ENCODE data around the gene RPL7A. TPM values are rescaled to one million over a fixed set of nuclear protein-coding genes. Genes with fewer than 3 reads are reported as not detected.
"Not testable (repeated sequence)": the region's sequence is repeated elsewhere in the genome, so short reads cannot be mapped to it uniquely, and the experiment has no call there.

Gene RPL7A
- total RNA-seq, 1 donor from 2014 or later = 2,220 TPM

- no peak for DNase-seq (ENCODE audit: low spot score in 2 of 2, unreplicated experiment in 2 of 2)
- peaks cover 2% of the 10 kb centered on the region for H3K27me3 Mint-ChIP-seq (ENCODE audit: low read depth)
- peaks cover 18% of the 10 kb centered on the region for H3K9me3 Mint-ChIP-seq
- no peak overlapping the region for H3K4me3 Mint-ChIP-seq
- no peak overlapping the region for H3K27ac Mint-ChIP-seq
- no peaks in the 10 kb centered on the region for H3K4me1 Mint-ChIP-seq
- H3K36me3 Mint-ChIP-seq = peaks cover 2% of the 10 kb centered on the region
- TF ChIP-seq CTCF (IDR thresholded peaks at IDR 0.05; ENCODE audit: unreplicated experiment) = no peak
Measured at GRCh38 chr9:133323211-133323610, 24.8 kb upstream of the RPL7A start.

- Mint-ChIP-seq H3K9me3 (peaks cover 27% of the 10 kb centered on the region), H3K27me3 (ENCODE audit: low read depth) (no peaks in the 10 kb centered on the region), H3K4me3 (no peak overlapping the region), H3K27ac (no peak overlapping the region), H3K36me3 (peaks cover 11% of the 10 kb centered on the region), H3K4me1 (no peaks in the 10 kb centered on the region)
- DNase-seq (ENCODE audit: low spot score in 2 of 2, unreplicated experiment in 2 of 2) = no peak
- no peak for TF ChIP-seq CTCF (IDR thresholded peaks at IDR 0.05; ENCODE audit: unreplicated experiment)
Measured at GRCh38 chr9:133323991-133324703, 23.9 kb upstream of the RPL7A start.

- H3K27ac Mint-ChIP-seq; H3K4me1 Mint-ChIP-seq; DNase-seq (ENCODE audit: low spot score in 2 of 2, unreplicated experiment in 2 of 2); H3K4me3 Mint-ChIP-seq; H3K27me3 Mint-ChIP-seq (ENCODE audit: low read depth): not testable (repeated sequence)
- H3K36me3 Mint-ChIP-seq = peaks cover 22% of the 10 kb centered on the region
- H3K9me3 Mint-ChIP-seq = peaks cover 28% of the 10 kb centered on the region
Measured at GRCh38 chr9:133327021-133327420, 21.0 kb upstream of the RPL7A start.

GRCh38 chr9:133327834-133328484 lies 20.1 kb upstream of the RPL7A start:
- H3K36me3 Mint-ChIP-seq = peaks cover 25% of the 10 kb centered on the region
- H3K4me3 Mint-ChIP-seq = no peak overlapping the region
- no peak for DNase-seq (ENCODE audit: low spot score in 2 of 2, unreplicated experiment in 2 of 2)
- peaks cover 28% of the 10 kb centered on the region for H3K9me3 Mint-ChIP-seq
- H3K27me3 Mint-ChIP-seq (ENCODE audit: low read depth) = no peaks in the 10 kb centered on the region
- no peak for TF ChIP-seq CTCF (IDR thresholded peaks at IDR 0.05; ENCODE audit: unreplicated experiment)
- no peak overlapping the region for H3K27ac Mint-ChIP-seq
- H3K4me1 Mint-ChIP-seq = no peaks in the 10 kb centered on the region

GRCh38 chr9:133329306-133330156 lies 18.5 kb upstream of the RPL7A start:
- Mint-ChIP-seq H3K9me3 (peaks cover 20% of the 10 kb centered on the region), H3K36me3 (peaks cover 30% of the 10 kb centered on the region), H3K27ac (peak overlapping the region; percentile 58)
- not testable (repeated sequence) for H3K27me3 Mint-ChIP-seq (ENCODE audit: low read depth); DNase-seq (ENCODE audit: low spot score in 2 of 2, unreplicated experiment in 2 of 2); H3K4me1 Mint-ChIP-seq; H3K4me3 Mint-ChIP-seq
- peak; percentile 40 for TF ChIP-seq CTCF (IDR thresholded peaks at IDR 0.05; ENCODE audit: unreplicated experiment)

- TF ChIP-seq CTCF (IDR thresholded peaks at IDR 0.05; ENCODE audit: unreplicated experiment) = no peak
Measured at GRCh38 chr9:133331221-133331620, 16.8 kb upstream of the RPL7A start.

More at GRCh38 chr9:133331221-133331620, 16.8 kb upstream of the RPL7A start:
- H3K27me3 Mint-ChIP-seq (ENCODE audit: low read depth) = no peaks in the 10 kb centered on the region
- H3K4me3 Mint-ChIP-seq = no peak overlapping the region
- no peak overlapping the region for H3K27ac Mint-ChIP-seq
- DNase-seq (ENCODE audit: low spot score in 2 of 2, unreplicated experiment in 2 of 2) = no peak
- peaks cover 10% of the 10 kb centered on the region for H3K9me3 Mint-ChIP-seq
- peaks cover 6% of the 10 kb centered on the region for H3K4me1 Mint-ChIP-seq
- H3K36me3 Mint-ChIP-seq = peaks cover 30% of the 10 kb centered on the region
